K562 (cell line): ENCODE results near the gene IL23R. TPM values are rescaled to one million over a fixed set of nuclear protein-coding genes. Genes with fewer than 3 reads are reported as not detected.

Experiments
- BRD9 ChIP-seq: fragments of 450-650 bp; IDR thresholded peaks from 2 replicates; pipeline ENCODE4 v1.6.1; 2018; ENCODE audit warnings: low read depth; ENCODE audit not compliant: partially characterized antibody
- CC2D1A ChIP-seq: fragments of 450-650 bp; IDR thresholded peaks from 2 replicates; pipeline ENCODE4 v1.6.1; 2017; ENCODE audit warnings: mild to moderate bottlenecking
- CTBP1 ChIP-seq: fragments of 450-650 bp; IDR thresholded peaks from 2 replicates; pipeline ENCODE4 v1.6.1; 2016; ENCODE audit warnings: borderline replicate concordance
- E2F1 ChIP-seq: sonication (generic); formaldehyde crosslinking; IDR thresholded peaks from 2 replicates; pipeline ENCODE4 v1.8.1; 2023; ENCODE audit warnings: mild to moderate bottlenecking, missing genetic modification reagents, moderate library complexity
- EP300 ChIP-seq: IDR thresholded peaks from 2 replicates; pipeline ENCODE4 v1.6.1; 2012; ENCODE audit warnings: low read length, improper control_type of control experiment
- ETS2 ChIP-seq: IDR thresholded peaks from 2 replicates; pipeline ENCODE4 v1.6.1; 2016; ENCODE audit warnings: borderline replicate concordance, missing genetic modification characterization, mild to moderate bottlenecking, moderate library complexity, missing compliant biosample characterization; ENCODE audit not compliant: poor library complexity, severe bottlenecking
- ETV1 ChIP-seq: fragments of 450-650 bp; conservative IDR thresholded peaks from 2 replicates; pipeline ENCODE4 v1.6.1; 2016; ENCODE audit warnings: missing genetic modification characterization, control low read depth, low read depth, missing compliant biosample characterization
- HES1 ChIP-seq: fragments of 450-650 bp; IDR thresholded peaks from 2 replicates; pipeline ENCODE4 v1.6.1; 2016; ENCODE audit warnings: low read depth, mild to moderate bottlenecking, moderate library complexity
- KAT8 ChIP-seq: fragments of 450-650 bp; IDR thresholded peaks from 2 replicates; pipeline ENCODE4 v1.6.1; 2016; ENCODE audit warnings: low read depth, mild to moderate bottlenecking
- L3MBTL2 ChIP-seq: fragments of 450-650 bp; IDR thresholded peaks from 2 replicates; pipeline ENCODE4 v1.6.1; 2016; ENCODE audit warnings: mild to moderate bottlenecking, moderate library complexity
- MEF2A ChIP-seq: IDR thresholded peaks from 2 replicates; pipeline ENCODE4 v1.6.1; 2011; ENCODE audit warnings: low read depth, mild to moderate bottlenecking, low read length, moderate library complexity; ENCODE audit not compliant: control insufficient read depth
- MLX ChIP-seq, 2 experiments: fragments of 450-650 bp in 1 of 2; sonication (generic) in 1 of 2; formaldehyde crosslinking; conservative IDR thresholded peaks; 2 replicates each; pipeline versions ENCODE4 v1.4.0 to v1.8.1; 2020 to 2022; ENCODE audit warnings: mild to moderate bottlenecking in 1 of 2, missing genetic modification reagents in 1 of 2
- NCOA4 ChIP-seq: fragments of 450-650 bp; IDR thresholded peaks from 2 replicates; pipeline ENCODE4 v1.6.1; 2018; ENCODE audit warnings: mild to moderate bottlenecking; ENCODE audit not compliant: partially characterized antibody
- NONO ChIP-seq, 2 experiments: fragments of 200-400 bp in 1 of 2; fragments of 450-650 bp in 1 of 2; formaldehyde crosslinking in 1 of 2; IDR thresholded peaks; 2 replicates each; pipeline ENCODE4 v1.6.1; 2017; ENCODE audit warnings: low read depth in 2 of 2, mild to moderate bottlenecking in 2 of 2, moderate library complexity in 2 of 2, low read length in 1 of 2
- NR0B1 ChIP-seq: fragments of 450-650 bp; IDR thresholded peaks from one replicate; pipeline ENCODE4 v1.6.1; 2018; ENCODE audit warnings: mild to moderate bottlenecking, moderate library complexity; ENCODE audit not compliant: partially characterized antibody
- SRSF3 ChIP-seq: fragments of 200-400 bp; formaldehyde crosslinking; IDR thresholded peaks from 2 replicates; pipeline ENCODE4 v1.6.1; 2016; ENCODE audit warnings: mild to moderate bottlenecking, low read length, moderate library complexity; ENCODE audit not compliant: insufficient read depth
- WHSC1 ChIP-seq: IDR thresholded peaks from one replicate; pipeline ENCODE4 v1.6.1; 2012; ENCODE audit warnings: low read length, control low read depth, inconsistent platforms
- ZBTB17 ChIP-seq: fragments of 450-650 bp; formaldehyde crosslinking; IDR thresholded peaks from 2 replicates; pipeline ENCODE4 v1.4.0; 2020; ENCODE audit warnings: mild to moderate bottlenecking
- ZNF583 ChIP-seq: fragments of 250-450 bp; sonication (Bioruptor Pico); IDR thresholded peaks from 2 replicates; pipeline ENCODE4 v1.4.0; 2020
- ZNF609 ChIP-seq: sonication (generic); formaldehyde crosslinking; IDR thresholded peaks from 2 replicates; pipeline ENCODE4 v1.8.1; 2023; ENCODE audit warnings: missing genetic modification reagents, mild to moderate bottlenecking, borderline replicate concordance
- polyA plus RNA-seq, 8 experiments: library from polyadenylated mRNA; depleted of rRNA in 4 of 8; stranded (reverse) in 5 of 8; unstranded in 3 of 8; fragments of >200 nt; fragmentation: Nextera tagmentation in 2 of 8; fragmentation: Illumina TruSeq in 1 of 8; extraction: Ambion mirVana in 2 of 8; extraction: Trizol in 1 of 8; gene quantifications; 2 replicates each; pipeline versions ENCODE4 v1.2.1 to v1.2.3, GENCODE V29; 2011 to 2014; ENCODE audit warnings: inconsistent platforms in 1 of 8, missing spikeins in 1 of 8
- total RNA-seq, 7 experiments: library from RNA; depleted of rRNA in 6 of 7; stranded (reverse); fragments of >200 nt in 6 of 7; fragmentation: Illumina TruSeq in 2 of 7; extraction: Trizol in 2 of 7; gene quantifications; 2 replicates each; pipeline versions ENCODE4 v1.2.1 to v1.2.3, GENCODE V29; 2011 to 2021; ENCODE audit warnings: low replicate concordance in 1 of 7

IL23R gene
- total and polyA plus RNA-seq, 9 of the 15 experiments (the other 6 are each of a cell fraction or from before 2014, with no cell fraction given), result 4.4 to 52.7 (median 22.8) TPM

GRCh38 chr1:67149179-67149770 lies 17.0 kb upstream of the IL23R start (continued):
- no peak for TF ChIP-seq CTBP1
- TF ChIP-seq CC2D1A, result peak; percentile 93
- no peak for TF ChIP-seq MEF2A
- TF ChIP-seq BRD9, result no peak
- no peak for TF ChIP-seq MLX (CRISPR knock-in tag; conservative IDR thresholded peaks at IDR 0.05)
- TF ChIP-seq ZNF609, result no peak
- no peak for TF ChIP-seq NCOA4
- TF ChIP-seq SRSF3, result no peak
- no peak for TF ChIP-seq ZNF583 (CRISPR knock-in tag)
- TF ChIP-seq E2F1 (CRISPR knock-in tag), result no peak
- TF ChIP-seq NR0B1, result no peak
- TF ChIP-seq ETV1 (tag), result 0 out of 2 replicates have a peak, but pooled peaks have one; percentile 18
- TF ChIP-seq L3MBTL2, result peak; percentile 59
- no peak for TF ChIP-seq HES1
- no peak for TF ChIP-seq ETS2 (tag)
- no peak for TF ChIP-seq EP300
- TF ChIP-seq WHSC1, result no peak
- TF ChIP-seq NONO (IDR thresholded peaks at IDR 0.05; ENCODE audit: low read depth in 2 of 2, low read length in 1 of 2), result no peak
- no peak for TF ChIP-seq ZBTB17
- TF ChIP-seq KAT8, result no peak
